ENCODE results near the gene CYBC1.

The CYBC1 gene

GRCh38 chr17:82446649-82447048 is 3.9 kb downstream of the CYBC1 start:
- peaks cover 8% of the 10 kb centered on the region for H3K4me1 ChIP-seq (ENCODE audit: control insufficient read depth, insufficient read depth, low read length, poor library complexity, severe bottlenecking)
- peaks cover 5% of the 10 kb centered on the region for H3K9me3 ChIP-seq (ENCODE audit: control insufficient read depth, low read length)
- H3K27ac ChIP-seq (ENCODE audit: low read depth, low read length, severe bottlenecking) = no peak overlapping the region
- peaks cover 28% of the 10 kb centered on the region for H3K36me3 ChIP-seq (ENCODE audit: control insufficient read depth, insufficient read depth, low read length)
- no peak overlapping the region for H3K4me3 ChIP-seq (ENCODE audit: extremely low read depth, insufficient read depth, low read length, poor library complexity, severe bottlenecking)
- 85 to 95% methylated on average over 5 to 10 of the region's 12 CpGs for WGBS, 2 experiments (ENCODE audit: insufficient coverage in 2 of 2)

- peaks cover 28% of the 10 kb centered on the region for H3K36me3 ChIP-seq (ENCODE audit: control insufficient read depth, insufficient read depth, low read length)
- H3K4me1 ChIP-seq (ENCODE audit: control insufficient read depth, insufficient read depth, low read length, poor library complexity, severe bottlenecking) = peaks cover 8% of the 10 kb centered on the region
- no peak overlapping the region for H3K4me3 ChIP-seq (ENCODE audit: extremely low read depth, insufficient read depth, low read length, poor library complexity, severe bottlenecking)
- H3K27ac ChIP-seq (ENCODE audit: low read depth, low read length, severe bottlenecking) = no peak overlapping the region
- peaks cover under 1% of the 10 kb centered on the region for H3K9me3 ChIP-seq (ENCODE audit: control insufficient read depth, low read length)
- WGBS, 2 experiments (ENCODE audit: insufficient coverage in 2 of 2) = 92 to 93% methylated on average over 14 to 15 of the region's 15 CpGs
Observed at GRCh38 chr17:82446124-82446523, 4.4 kb downstream of the CYBC1 start.

DNA sequence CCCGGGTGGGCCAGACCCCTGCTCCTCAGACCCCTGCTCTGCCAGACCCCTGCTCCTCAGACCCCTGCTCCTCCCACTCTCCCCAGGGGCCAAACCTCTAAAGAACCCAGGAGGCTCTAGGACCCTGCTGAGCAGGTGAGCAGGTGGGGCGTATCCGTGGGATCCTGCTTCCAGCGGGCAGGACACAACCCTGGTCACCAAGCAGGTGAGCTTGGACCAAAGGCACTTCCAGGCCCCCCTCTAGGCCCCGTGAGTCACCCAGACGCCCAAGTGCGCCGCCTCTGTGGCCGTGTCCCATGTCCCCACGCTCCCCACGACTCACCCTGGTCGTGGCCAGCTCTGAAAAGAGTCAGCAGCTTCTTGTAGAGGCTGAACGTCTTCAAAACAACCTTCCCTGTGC is 5.0 kb downstream of the CYBC1 start:
- Histone ChIP-seq H3K36me3 (ENCODE audit: control insufficient read depth, insufficient read depth, low read length) (peaks cover 28% of the 10 kb centered on the region), H3K9me3 (ENCODE audit: control insufficient read depth, low read length) (no peaks in the 10 kb centered on the region), H3K27ac (ENCODE audit: low read depth, low read length, severe bottlenecking) (no peak overlapping the region), H3K4me1 (ENCODE audit: control insufficient read depth, insufficient read depth, low read length, poor library complexity, severe bottlenecking) (peaks cover 8% of the 10 kb centered on the region), H3K4me3 (ENCODE audit: extremely low read depth, insufficient read depth, low read length, poor library complexity, severe bottlenecking) (no peak overlapping the region)
- WGBS, 2 experiments (ENCODE audit: insufficient coverage in 2 of 2) = 92 to 95% methylated on average over 12 of the region's 13 CpGs

DNA sequence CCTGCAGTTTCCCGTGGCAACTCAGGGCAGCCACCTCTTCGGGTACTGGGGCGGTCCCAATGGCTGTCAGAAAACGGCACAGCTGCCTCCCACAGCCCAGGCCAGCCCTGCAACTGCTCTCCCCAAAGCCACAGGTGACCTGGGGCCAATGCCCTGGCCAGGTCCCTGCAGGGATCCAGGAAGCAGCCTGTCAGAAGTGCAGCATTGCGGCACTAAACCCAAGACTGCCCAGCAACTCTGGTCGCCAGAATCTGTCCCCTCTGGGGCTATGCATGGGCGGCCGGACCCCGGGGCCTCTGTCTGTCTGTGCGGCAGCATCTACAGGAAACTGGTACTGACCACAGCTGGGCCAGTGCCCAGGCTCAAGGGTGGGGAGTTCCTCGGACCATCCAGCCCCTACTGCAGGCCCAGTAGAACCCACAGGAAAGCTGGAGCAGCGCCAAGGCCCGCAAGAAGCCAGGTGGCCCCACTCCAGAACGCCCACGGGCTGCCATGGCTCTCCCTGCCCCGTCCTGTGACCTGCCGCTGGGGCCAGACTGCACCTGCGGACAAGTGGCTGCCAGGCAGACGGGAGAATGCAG is 5.5 kb downstream of the CYBC1 start:
- WGBS, 2 experiments (ENCODE audit: insufficient coverage in 2 of 2) = 94 to 97% methylated on average over 18 to 19 of the region's 19 CpGs
- peaks cover 28% of the 10 kb centered on the region for H3K36me3 ChIP-seq (ENCODE audit: control insufficient read depth, insufficient read depth, low read length)
- H3K4me3 ChIP-seq (ENCODE audit: extremely low read depth, insufficient read depth, low read length, poor library complexity, severe bottlenecking) = no peak overlapping the region
- no peaks in the 10 kb centered on the region for H3K9me3 ChIP-seq (ENCODE audit: control insufficient read depth, low read length)
- no peak overlapping the region for H3K27ac ChIP-seq (ENCODE audit: low read depth, low read length, severe bottlenecking)
- H3K4me1 ChIP-seq (ENCODE audit: control insufficient read depth, insufficient read depth, low read length, poor library complexity, severe bottlenecking) = peaks cover 8% of the 10 kb centered on the region

- Histone ChIP-seq H3K27ac (ENCODE audit: low read depth, low read length, severe bottlenecking) (no peak overlapping the region), H3K9me3 (ENCODE audit: control insufficient read depth, low read length) (no peaks in the 10 kb centered on the region), H3K4me1 (ENCODE audit: control insufficient read depth, insufficient read depth, low read length, poor library complexity, severe bottlenecking) (peaks cover 8% of the 10 kb centered on the region), H3K4me3 (ENCODE audit: extremely low read depth, insufficient read depth, low read length, poor library complexity, severe bottlenecking) (no peak overlapping the region), H3K36me3 (ENCODE audit: control insufficient read depth, insufficient read depth, low read length) (peaks cover 28% of the 10 kb centered on the region)
- WGBS, 2 experiments (ENCODE audit: insufficient coverage in 2 of 2) = 95 to 96% methylated on average over 31 to 34 of the region's 35 CpGs
Observed at GRCh38 chr17:82444284-82444893, 6.2 kb downstream of the CYBC1 start.

DNA sequence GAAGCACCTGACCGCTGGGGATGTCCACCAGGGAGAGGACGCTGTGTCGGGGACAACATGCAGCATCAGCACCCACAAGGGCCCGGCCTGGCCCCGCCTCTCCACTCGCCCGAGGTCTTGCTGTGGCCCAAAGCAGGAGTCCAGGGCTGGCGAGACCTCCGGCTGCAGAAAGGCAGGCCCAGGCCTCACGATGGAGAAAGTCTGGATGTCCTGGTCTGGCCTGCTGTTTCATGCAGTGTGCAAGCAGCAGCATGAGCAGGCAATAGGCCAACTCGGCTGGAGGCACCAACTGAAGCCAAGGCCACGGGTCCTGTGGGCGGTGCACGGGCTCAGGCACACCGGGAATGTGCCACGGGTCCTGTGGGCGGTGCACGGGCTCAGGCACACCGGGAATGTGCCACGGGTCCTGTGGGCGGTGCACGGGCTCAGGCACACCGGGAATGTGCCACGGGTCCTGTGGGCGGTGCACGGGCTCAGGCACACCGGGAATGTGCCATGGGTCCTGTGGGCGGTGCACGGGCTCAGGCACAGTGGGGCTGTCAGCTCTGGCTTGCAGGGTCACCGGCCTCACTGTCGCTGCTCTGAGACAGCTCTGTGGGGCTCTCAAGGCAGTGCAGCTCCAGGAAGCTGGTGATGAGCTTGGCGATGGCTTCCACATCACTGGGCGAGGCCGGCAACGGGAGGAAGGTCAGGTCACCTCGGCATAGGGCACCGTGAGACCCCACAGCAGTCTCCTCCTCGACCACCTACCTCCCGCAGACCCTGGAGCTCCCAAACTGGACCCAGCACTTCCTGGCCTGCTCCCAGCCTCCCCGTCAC is 6.9 kb downstream of the CYBC1 start:
- Histone ChIP-seq H3K4me3 (ENCODE audit: extremely low read depth, insufficient read depth, low read length, poor library complexity, severe bottlenecking) (no peak overlapping the region), H3K36me3 (ENCODE audit: control insufficient read depth, insufficient read depth, low read length) (peaks cover 28% of the 10 kb centered on the region), H3K9me3 (ENCODE audit: control insufficient read depth, low read length) (no peaks in the 10 kb centered on the region), H3K27ac (ENCODE audit: low read depth, low read length, severe bottlenecking) (no peak overlapping the region), H3K4me1 (ENCODE audit: control insufficient read depth, insufficient read depth, low read length, poor library complexity, severe bottlenecking) (peaks cover 8% of the 10 kb centered on the region)
- WGBS, 2 experiments (ENCODE audit: insufficient coverage in 2 of 2) = 96 to 97% methylated on average over 26 to 28 of the region's 40 CpGs

DNA sequence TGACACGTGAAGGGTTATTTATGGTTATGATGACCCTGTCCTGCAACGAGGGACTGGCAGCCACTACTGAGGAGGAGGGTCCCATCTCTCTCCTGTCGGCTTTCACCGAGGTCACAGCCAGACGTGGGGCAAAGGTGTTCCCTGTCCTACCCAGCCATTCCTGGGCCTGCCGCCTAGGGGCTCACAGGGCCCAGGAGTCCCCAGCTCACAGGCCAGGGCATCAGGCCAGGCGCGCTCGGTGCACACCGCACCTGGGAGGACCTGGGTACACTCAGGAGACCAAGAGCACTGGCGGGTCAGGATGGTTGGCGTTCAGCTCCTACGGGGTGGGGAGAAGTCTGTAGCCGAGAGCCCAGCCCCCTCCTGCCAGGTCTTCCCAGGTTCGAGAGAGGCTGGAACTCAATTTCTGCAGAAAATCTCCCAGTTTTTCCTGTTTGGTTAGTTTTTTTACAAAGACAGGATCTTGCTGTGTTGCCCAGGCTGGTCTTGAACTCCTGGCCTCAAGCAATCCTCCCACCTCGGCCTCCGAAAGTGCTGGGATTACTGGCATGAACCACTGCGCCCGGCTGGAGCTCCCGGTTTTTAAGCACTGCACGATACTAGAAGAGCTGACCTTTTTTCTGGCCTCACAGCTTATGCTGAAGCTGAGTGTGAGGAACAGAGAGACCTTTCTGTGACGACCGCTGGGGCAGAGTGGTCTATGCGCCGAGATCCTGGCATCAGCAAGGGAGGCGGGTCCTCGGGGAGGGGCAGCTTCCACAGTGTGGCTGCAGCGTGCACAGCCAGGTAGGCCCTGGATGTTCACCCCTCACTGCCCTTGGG is 7.7 kb downstream of the CYBC1 start:
- Histone ChIP-seq H3K27ac (ENCODE audit: low read depth, low read length, severe bottlenecking) (no peak overlapping the region), H3K9me3 (ENCODE audit: control insufficient read depth, low read length) (no peaks in the 10 kb centered on the region), H3K36me3 (ENCODE audit: control insufficient read depth, insufficient read depth, low read length) (peaks cover 27% of the 10 kb centered on the region), H3K4me3 (ENCODE audit: extremely low read depth, insufficient read depth, low read length, poor library complexity, severe bottlenecking) (no peak overlapping the region), H3K4me1 (ENCODE audit: control insufficient read depth, insufficient read depth, low read length, poor library complexity, severe bottlenecking) (peaks cover 8% of the 10 kb centered on the region)
- 94 to 97% methylated on average over 27 to 28 of the region's 28 CpGs for WGBS, 2 experiments (ENCODE audit: insufficient coverage in 2 of 2)

DNA sequence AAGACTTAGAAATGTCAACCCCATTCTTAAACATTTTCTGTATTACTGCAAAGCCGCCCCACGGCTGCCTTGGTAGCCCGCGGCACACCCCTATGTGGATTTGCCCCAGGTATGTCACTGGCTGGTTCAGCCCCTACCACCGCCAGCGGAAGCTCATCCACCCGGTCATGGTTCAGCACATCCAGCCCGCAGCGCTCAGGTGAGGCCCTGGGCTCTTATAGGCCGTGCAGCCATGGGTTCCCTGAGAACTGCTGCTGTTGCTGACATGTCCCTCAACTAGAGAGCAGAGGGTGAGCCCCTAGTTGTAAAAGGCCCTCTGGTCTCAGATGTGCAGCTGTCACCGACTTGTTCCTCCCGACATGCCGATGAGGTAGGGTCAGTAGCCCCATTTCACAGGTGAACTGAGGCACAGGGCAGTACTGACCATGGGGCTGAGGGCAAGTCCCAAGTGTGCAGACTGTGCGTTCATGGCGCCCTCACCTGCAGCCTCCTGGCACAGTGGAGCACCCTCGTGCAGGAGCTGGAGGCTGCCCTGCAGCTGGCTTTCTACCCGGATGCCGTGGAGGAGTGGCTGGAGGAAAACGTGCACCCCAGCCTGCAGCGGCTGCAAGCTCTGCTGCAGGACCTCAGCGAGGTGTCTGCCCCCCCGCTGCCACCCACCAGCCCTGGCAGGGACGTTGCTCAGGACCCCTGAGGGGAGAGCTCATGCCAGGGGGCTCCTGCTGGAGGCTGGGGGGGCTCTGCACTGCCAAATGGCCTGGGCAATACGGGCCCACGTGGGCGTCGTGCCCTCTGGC is 8.7 kb downstream of the CYBC1 start:
- 93 to 96% methylated on average over 27 of the region's 27 CpGs for WGBS, 2 experiments (ENCODE audit: insufficient coverage in 2 of 2)
- peaks cover 8% of the 10 kb centered on the region for H3K4me1 ChIP-seq (ENCODE audit: control insufficient read depth, insufficient read depth, low read length, poor library complexity, severe bottlenecking)
- no peak overlapping the region for H3K27ac ChIP-seq (ENCODE audit: low read depth, low read length, severe bottlenecking)
- no peak overlapping the region for H3K4me3 ChIP-seq (ENCODE audit: extremely low read depth, insufficient read depth, low read length, poor library complexity, severe bottlenecking)
- H3K9me3 ChIP-seq (ENCODE audit: control insufficient read depth, low read length) = no peaks in the 10 kb centered on the region
- peaks cover 27% of the 10 kb centered on the region for H3K36me3 ChIP-seq (ENCODE audit: control insufficient read depth, insufficient read depth, low read length)

DNA sequence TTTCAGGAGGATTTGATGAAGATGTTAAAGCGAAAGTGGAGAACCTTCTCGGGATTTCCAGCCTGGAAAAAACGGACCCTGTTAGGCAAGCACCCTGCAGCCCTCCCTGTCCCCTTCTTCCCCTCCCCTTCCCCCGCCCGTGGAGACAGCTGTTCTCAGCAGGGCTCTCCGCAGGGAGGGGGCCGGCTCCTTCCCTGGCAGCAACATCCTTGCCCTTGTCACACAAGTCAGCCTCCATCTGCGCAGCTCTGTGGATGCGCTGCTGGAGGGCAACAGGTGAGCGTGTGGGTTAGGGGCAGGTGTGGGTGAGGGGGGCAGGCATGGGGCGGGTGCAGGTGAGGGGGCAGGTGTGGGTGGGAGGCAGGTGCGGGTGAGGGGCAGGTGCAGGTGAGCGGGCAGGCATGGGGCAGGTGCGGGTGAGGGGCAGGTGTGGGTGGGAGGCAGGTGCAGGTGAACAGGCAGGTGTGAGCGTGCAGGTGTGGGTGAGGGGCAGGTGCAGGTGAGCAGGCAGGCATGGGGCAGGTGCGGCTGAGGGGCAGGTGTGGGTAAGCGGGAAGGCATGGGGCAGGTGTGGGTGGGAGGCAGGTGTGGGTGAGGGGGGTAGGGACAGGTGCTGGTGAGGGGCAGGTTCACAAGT is 9.4 kb downstream of the CYBC1 start:
- Histone ChIP-seq H3K36me3 (ENCODE audit: control insufficient read depth, insufficient read depth, low read length) (peaks cover 27% of the 10 kb centered on the region), H3K4me1 (ENCODE audit: control insufficient read depth, insufficient read depth, low read length, poor library complexity, severe bottlenecking) (peaks cover 4% of the 10 kb centered on the region), H3K4me3 (ENCODE audit: extremely low read depth, insufficient read depth, low read length, poor library complexity, severe bottlenecking) (no peak overlapping the region), H3K9me3 (ENCODE audit: control insufficient read depth, low read length) (no peaks in the 10 kb centered on the region), H3K27ac (ENCODE audit: low read depth, low read length, severe bottlenecking) (no peak overlapping the region)
- 78 to 83% methylated on average over 5 to 7 of the region's 17 CpGs for WGBS, 2 experiments (ENCODE audit: insufficient coverage in 2 of 2)
